ENCODE measurements around the gene GALNT14.

Gene GALNT14

DNA sequence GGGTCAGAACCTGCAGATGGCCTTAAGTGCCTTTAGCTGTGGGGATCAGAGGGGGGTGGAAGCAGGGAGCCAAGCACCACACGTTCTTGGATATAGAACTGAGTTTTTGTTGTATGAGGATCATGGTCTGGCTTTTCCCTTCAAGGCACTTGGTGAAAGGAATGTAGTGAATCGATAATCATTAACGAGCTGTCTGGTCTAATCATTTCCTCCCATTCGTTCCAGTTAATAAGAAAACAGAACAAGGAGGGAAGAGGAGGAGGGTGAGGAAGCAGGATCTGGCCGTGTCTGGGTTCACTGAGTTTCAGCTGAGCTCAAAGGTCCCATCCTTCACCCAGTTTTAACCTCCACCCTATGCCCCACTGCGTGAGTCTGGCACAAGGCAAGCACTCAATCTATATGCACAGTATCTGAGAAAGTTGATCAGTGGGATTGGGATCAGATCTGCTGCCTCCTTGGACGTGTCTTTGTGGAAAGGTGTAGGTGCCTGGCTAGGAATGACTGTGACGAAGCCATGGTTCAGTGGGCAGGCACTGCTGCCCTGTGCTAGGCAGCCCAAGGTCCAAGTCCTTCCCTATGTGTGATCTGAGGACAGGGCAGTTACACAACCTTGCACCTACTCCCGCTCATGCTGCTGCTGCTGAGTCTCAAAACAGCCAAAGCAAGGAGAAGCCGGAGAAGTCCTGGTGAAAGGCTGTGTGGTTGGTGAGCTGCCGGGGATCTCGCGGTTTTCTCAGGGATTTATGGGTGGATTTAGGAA lies 54.8 kb downstream of the GALNT14 start:
- TF ChIP-seq, protein P1, sequence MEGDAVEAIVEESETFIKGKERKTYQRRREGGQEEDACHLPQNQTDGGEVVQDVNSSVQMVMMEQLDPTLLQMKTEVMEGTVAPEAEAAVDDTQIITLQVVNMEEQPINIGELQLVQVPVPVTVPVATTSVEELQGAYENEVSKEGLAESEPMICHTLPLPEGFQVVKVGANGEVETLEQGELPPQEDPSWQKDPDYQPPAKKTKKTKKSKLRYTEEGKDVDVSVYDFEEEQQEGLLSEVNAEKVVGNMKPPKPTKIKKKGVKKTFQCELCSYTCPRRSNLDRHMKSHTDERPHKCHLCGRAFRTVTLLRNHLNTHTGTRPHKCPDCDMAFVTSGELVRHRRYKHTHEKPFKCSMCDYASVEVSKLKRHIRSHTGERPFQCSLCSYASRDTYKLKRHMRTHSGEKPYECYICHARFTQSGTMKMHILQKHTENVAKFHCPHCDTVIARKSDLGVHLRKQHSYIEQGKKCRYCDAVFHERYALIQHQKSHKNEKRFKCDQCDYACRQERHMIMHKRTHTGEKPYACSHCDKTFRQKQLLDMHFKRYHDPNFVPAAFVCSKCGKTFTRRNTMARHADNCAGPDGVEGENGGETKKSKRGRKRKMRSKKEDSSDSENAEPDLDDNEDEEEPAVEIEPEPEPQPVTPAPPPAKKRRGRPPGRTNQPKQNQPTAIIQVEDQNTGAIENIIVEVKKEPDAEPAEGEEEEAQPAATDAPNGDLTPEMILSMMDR (conservative IDR thresholded peaks at IDR 0.05), result no peak
- no peak overlapping the region for H3K27ac ChIP-seq

- H3K27ac ChIP-seq, result no peak overlapping the region
- TF ChIP-seq, protein P1 (conservative IDR thresholded peaks at IDR 0.05), result no peak
Observed at GRCh38 chr2:31082002-31082401, 56.2 kb downstream of the GALNT14 start.

GRCh38 chr2:31081492-31081891 lies 56.7 kb downstream of the GALNT14 start:
- no peak overlapping the region for H3K27ac ChIP-seq
- TF ChIP-seq, protein P1 (conservative IDR thresholded peaks at IDR 0.05), result no peak

DNA sequence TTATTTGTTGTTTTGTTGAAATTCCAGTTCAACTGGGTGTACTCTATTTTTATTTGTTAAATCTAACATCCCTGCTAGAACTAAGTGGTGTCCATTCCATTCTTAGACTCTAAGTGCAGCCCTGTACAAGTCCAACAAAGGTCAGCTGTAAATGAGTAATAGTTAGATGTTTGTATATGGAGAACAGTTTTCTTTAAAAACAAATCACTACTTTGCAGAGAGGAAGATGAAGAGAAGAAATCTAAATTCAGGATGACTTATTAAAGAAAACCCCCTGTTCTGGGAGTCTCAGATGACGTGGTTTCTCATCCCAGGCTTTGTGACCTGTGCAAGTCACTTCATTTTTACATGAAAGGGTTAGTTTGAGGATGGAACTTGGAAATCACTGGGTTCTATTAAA lies 57.9 kb downstream of the GALNT14 start:
- H3K27ac ChIP-seq, result no peak overlapping the region
- TF ChIP-seq, protein P1 (conservative IDR thresholded peaks at IDR 0.05), result no peak

- no peak overlapping the region for H3K27ac ChIP-seq
- TF ChIP-seq, protein P1 (conservative IDR thresholded peaks at IDR 0.05), result no peak
Observed at GRCh38 chr2:31079665-31080064, 58.6 kb downstream of the GALNT14 start.

GRCh38 chr2:31078579-31079105 lies 59.6 kb downstream of the GALNT14 start:
- TF ChIP-seq, protein P1 (conservative IDR thresholded peaks at IDR 0.05), result no peak

GRCh38 chr2:31078011-31078410 lies 60.2 kb downstream of the GALNT14 start:
- no peak overlapping the region for H3K27ac ChIP-seq
- TF ChIP-seq, protein P1 (conservative IDR thresholded peaks at IDR 0.05), result no peak

More at GRCh38 chr2:31078579-31079105, 59.6 kb downstream of the GALNT14 start:
- no peak overlapping the region for H3K27ac ChIP-seq

Data from VCaP (cell line).